ENCODE results near the gene ZNF223.

GRCh38 chr19:44051650-44052402 lies at the start of gene ZNF223:
- TF ChIP-seq CHD2 (IDR thresholded peaks at IDR 0.05; ENCODE audit: borderline replicate concordance, low read depth, low read length) = no peak
- TF ChIP-seq, protein P1, sequence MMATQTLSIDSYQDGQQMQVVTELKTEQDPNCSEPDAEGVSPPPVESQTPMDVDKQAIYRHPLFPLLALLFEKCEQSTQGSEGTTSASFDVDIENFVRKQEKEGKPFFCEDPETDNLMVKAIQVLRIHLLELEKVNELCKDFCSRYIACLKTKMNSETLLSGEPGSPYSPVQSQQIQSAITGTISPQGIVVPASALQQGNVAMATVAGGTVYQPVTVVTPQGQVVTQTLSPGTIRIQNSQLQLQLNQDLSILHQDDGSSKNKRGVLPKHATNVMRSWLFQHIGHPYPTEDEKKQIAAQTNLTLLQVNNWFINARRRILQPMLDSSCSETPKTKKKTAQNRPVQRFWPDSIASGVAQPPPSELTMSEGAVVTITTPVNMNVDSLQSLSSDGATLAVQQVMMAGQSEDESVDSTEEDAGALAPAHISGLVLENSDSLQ (IDR thresholded peaks at IDR 0.05) = peak; percentile 33
- TF ChIP-seq CREB1 (IDR thresholded peaks at IDR 0.05; ENCODE audit: low read depth) = no peak
- no peak for TF ChIP-seq EZH2 (IDR thresholded peaks at IDR 0.05; ENCODE audit: borderline replicate concordance, control insufficient read depth, low read depth, low read length)
- peak; percentile 47 for TF ChIP-seq YY1 (IDR thresholded peaks at IDR 0.05; ENCODE audit: low read depth, low read length)
